Vagina (tissue), 2 donors: ENCODE results near the gene PRKAG2.

ENCODE experiments used
- CTCF ChIP-seq, 3 experiments: fragments of 450-650 bp in 2 of 3; fragments of 200-600 bp in 1 of 3; sonication (generic) in 1 of 3; IDR thresholded peaks; one replicate each; pipeline ENCODE4 v1.5.1; 2017 to 2019; ENCODE audit warnings: antibody characterized with exemption in 3 of 3, mild to moderate bottlenecking in 2 of 3, moderate library complexity in 2 of 3
- POLR2AphosphoS5 ChIP-seq, 2 donors: sonication (generic); formaldehyde crosslinking; IDR thresholded peaks; one replicate each; pipeline ENCODE4 v1.9.0; 2017; ENCODE audit warnings: antibody characterized with exemption in 2 of 2, mild to moderate bottlenecking in 2 of 2, low read depth in 1 of 2; ENCODE audit not compliant: insufficient read depth in 1 of 2

DNA sequence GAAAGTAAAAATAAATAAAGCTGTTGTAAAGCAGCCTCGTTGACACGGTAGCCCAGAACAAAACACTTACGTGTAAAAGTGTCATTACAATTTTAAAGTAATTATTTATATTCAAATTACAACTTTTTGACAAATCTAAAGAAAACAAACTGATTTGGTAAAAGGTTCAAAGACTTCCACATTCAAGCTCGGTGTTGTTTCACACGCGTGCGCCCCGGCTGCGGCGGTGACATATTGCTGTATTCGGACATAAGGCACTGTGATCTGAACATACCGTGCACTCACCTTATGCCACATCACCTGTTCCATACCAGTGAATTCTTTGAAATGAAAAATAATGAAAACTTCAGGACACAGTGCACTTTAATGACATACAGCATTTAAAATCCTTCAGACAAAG is 320.3 kb downstream of the PRKAG2 start:
- TF ChIP-seq CTCF (IDR thresholded peaks at IDR 0.05) (no peak), POLR2AphosphoS5 (IDR thresholded peaks at IDR 0.05; ENCODE audit: insufficient read depth in 1 of 2, low read depth in 1 of 2) (no peak)
